D721Med (cell line): ENCODE data around the gene GID4.
A peak's percentile ranks its signal among the peaks of the same experiment; 100 is the strongest.

Experiments
- DNase-seq: peaks from one replicate; pipeline ENCODE4 v3.0.0; 2011; ENCODE audit warnings: low spot score; ENCODE audit not compliant: insufficient read length
- FAIRE-seq: peaks from 2 replicates; lab custom pipeline; 2011; peaks lifted over from hg19 to GRCh38; lab: Jason Lieb, UNC
- TF ChIP-seq, protein P1 (sequence below): IDR thresholded peaks from 2 replicates; pipeline ENCODE4 v1.5.1; 2012; ENCODE audit warnings: mild to moderate bottlenecking, control low read depth; ENCODE audit not compliant: insufficient read depth; ENCODE audit errors: missing control alignments

GID4 gene

DNA sequence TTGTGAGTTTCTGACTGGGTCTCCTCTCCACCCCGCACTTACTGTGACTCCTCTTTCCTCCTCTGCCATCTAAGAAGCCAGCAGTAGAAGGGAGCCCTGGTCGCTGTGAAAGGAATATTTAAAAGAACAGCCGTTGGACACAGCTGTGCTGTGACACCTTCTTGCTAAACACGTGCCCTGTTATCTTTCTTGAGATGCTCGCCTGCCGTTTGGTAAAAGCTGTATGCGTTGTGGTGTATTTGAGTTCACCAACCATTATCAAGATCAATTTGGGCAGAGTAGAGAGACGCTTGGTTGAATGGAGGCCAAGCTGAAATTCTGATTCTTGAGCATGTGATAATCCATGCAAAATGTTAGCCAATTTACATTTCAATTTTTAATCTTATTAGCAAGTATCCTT, 3.8 kb downstream of the GID4 start:
- DNase-seq (no peak), FAIRE-seq (no peak)
- TF ChIP-seq, protein P1, sequence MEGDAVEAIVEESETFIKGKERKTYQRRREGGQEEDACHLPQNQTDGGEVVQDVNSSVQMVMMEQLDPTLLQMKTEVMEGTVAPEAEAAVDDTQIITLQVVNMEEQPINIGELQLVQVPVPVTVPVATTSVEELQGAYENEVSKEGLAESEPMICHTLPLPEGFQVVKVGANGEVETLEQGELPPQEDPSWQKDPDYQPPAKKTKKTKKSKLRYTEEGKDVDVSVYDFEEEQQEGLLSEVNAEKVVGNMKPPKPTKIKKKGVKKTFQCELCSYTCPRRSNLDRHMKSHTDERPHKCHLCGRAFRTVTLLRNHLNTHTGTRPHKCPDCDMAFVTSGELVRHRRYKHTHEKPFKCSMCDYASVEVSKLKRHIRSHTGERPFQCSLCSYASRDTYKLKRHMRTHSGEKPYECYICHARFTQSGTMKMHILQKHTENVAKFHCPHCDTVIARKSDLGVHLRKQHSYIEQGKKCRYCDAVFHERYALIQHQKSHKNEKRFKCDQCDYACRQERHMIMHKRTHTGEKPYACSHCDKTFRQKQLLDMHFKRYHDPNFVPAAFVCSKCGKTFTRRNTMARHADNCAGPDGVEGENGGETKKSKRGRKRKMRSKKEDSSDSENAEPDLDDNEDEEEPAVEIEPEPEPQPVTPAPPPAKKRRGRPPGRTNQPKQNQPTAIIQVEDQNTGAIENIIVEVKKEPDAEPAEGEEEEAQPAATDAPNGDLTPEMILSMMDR = no peak

DNA sequence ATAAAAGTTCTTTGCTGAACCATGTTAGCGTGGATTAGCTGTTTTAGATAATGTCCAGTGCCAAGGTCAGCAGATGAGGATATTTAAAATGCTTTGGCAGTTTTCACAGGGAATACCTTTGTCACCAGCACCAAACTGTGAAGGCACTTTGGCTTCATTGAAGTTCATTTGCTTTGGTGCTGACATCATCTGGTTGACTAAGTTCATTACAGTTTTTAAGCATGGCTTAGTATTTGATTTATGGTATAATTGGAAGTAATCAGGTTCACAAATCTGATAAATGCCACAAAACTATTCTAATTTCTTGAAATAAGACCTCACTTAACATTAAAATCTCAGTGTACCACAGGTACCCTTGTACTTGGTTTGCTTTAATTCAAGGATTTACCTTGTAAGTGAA, 4.3 kb downstream of the GID4 start:
- DNase-seq (no peak), FAIRE-seq (no peak)
- TF ChIP-seq, protein P1 = peak; percentile 12

DNA sequence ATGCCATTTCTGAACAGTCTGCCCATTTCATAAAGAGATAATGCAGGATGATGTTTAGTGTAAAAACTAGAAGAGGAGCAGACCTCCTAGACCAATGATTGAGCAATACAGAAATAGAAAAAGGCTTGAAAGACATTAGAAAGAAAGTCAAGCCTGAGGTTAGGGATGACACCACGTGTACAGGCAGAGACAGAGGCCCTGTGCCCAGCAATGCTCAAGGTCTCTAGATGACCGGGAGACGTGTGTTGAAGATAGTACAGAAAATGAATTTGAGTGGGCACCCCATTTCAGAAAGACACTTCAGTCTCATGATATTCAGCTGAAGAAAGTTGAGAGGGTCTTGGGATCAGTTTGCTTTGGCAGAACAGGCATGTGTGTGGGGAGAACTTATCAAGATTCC, 5.4 kb downstream of the GID4 start:
- TF ChIP-seq, protein P1 = no peak
- no peak for DNase-seq
- no peak for FAIRE-seq

DNA sequence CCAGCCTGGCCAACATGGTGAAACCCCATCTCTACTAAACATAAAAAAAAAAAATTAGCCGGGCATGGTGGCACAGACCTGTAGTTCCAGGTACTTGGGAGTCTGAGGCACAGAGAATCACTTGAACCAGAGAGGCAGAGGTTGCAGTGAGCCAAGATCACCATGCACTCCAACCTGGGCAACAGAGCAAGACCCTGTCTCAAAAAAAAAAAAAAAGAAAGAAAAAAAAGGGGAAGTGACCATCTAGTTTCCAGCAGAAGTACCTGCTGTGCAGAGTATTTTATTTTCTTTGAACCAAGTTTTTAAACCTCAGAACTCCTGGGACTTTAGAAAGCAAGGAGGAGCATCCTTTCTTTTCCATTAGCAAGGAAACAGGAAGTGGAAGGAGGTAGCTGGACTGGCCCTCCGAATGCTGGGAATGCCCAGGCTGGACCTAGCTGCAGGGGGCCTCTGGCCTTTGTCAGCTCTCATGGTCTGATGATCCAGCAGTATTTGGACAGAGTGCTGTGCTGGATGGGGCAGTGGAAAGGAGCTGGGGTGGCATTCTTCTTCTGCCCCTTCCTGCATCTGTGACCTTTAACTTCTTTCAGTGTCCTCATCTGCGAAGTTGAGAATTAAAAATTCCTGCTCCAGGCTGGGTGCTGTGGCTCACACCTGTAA, 6.6 kb downstream of the GID4 start:
- TF ChIP-seq, protein P1 = no peak

DNA sequence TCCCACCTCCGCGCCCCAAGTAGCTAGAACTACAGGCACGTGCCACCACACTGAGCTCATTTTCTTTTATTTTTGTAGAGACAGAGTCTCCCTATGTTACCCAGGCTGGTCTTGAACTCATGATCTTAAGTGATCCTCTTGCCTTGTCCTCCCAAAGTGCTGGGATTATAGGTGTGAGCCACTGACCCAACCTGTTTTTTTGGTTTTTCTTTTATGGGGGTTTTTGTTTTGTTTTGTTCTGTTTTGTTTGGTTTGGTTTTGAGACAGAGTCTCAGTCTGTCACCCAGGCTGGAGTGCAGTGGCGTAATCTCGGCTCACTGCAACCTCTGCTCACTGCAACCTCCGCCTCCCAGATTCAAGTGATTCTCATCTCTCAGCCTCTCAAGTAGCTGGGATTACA, 16.4 kb downstream of the GID4 start:
- TF ChIP-seq, protein P1 = no peak

More for the DNA sequence above, 6.6 kb downstream of the GID4 start:
- FAIRE-seq = no peak
- no peak for DNase-seq

DNA sequence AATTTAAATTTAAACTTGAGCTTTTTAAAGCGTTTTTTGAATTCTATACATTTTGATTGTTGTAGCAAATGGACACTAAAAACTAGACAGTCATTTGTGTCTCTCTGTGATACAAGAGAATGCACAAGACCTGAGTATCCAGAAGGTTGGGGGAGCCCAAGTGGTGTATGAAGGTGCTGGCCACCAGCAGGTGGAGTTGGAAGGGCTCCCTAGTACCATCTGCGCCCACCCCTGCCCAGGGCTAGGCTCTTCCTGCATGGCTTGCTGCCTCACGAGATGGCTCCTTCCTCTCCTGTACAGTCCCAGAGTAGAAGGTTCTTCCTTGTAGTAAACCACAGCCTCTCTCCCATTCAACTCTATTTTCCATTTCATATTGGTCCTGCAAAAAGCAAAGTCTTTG, 17.0 kb downstream of the GID4 start:
- no peak for FAIRE-seq
- DNase-seq = no peak
- TF ChIP-seq, protein P1 = no peak

More for the DNA sequence above, 16.4 kb downstream of the GID4 start:
- FAIRE-seq (no peak), DNase-seq (no peak)

DNA sequence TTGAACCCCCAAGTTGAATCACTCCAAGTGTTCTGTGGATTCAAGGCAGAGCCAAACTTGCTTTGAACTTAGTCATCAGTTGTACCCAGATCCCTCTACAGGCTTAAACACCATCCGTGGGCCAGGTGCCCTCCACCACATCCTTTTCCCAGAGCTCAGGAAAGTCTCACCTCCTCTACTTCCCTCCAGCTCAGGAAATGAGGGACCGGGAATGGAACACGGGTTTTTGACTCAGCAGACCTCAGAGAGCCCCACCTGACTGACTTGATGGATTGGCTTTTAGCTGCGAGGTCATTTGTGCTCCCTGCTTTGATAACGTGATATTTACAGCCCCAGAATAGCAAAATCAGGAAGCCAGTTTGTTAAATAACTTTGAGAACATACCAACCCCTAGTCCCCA, 20.1 kb downstream of the GID4 start:
- TF ChIP-seq, protein P1 = no peak
- DNase-seq (no peak), FAIRE-seq (no peak)
